HEK293 (cell line): ENCODE data around the gene PLCL1.

Source experiments
- CTCF ChIA-PET: fragments of 350-600 bp; formaldehyde crosslinking; extraction: SDS; loops from one replicate; lab custom pipeline; 2021; ENCODE audit warnings: antibody characterized with exemption; lab: Yijun Ruan, JAX
- POLR2A ChIA-PET: fragments of 300-600 bp; formaldehyde crosslinking; extraction: SDS; loops from one replicate; lab custom pipeline; 2020; ENCODE audit warnings: antibody characterized with exemption, inconsistent platforms; lab: Yijun Ruan, JAX
- H3K27ac ChIP-seq: fragments of 200-500 bp; sonication (Bioruptor generic); 2 replicates; pipeline ENCODE4 v1.5.1; 2014; ENCODE audit warnings: low read depth, low read length, control low read depth, inconsistent platforms; ENCODE audit errors: extremely low read depth
- H3K36me3 ChIP-seq, 2 experiments: fragments of 200-500 bp in 1 of 2; sonication (Bioruptor generic) in 1 of 2; 1 replicate in 1 of 2; 2 replicates in 1 of 2; pipeline ENCODE4 v1.5.1; 2014 to 2017; ENCODE audit warnings: inconsistent platforms in 2 of 2, low read length in 2 of 2; ENCODE audit not compliant: control insufficient read depth in 2 of 2, insufficient read depth in 1 of 2
- H3K4me1 ChIP-seq: fragments of 200-500 bp; sonication (Bioruptor generic); 2 replicates; pipeline ENCODE4 v1.5.1; 2014; ENCODE audit warnings: mild to moderate bottlenecking, low read length, inconsistent platforms; ENCODE audit not compliant: control insufficient read depth, insufficient read depth
- H3K4me3 ChIP-seq: 2 replicates; pipeline ENCODE4 v1.5.1; 2011; ENCODE audit warnings: low read depth, mild to moderate bottlenecking, control low read depth, low read length, moderate library complexity
- H3K9me3 ChIP-seq: fragments of 200-500 bp; sonication (Bioruptor generic); 2 replicates; pipeline ENCODE4 v1.5.1; 2014; ENCODE audit warnings: low read depth, low read length, inconsistent platforms; ENCODE audit not compliant: control insufficient read depth, insufficient read depth
- BCL6B ChIP-seq: fragments of 450-650 bp; formaldehyde crosslinking; IDR thresholded peaks from 2 replicates; pipeline ENCODE4 v1.5.1; 2017; ENCODE audit warnings: missing biosample characterization, missing genetic modification characterization
- EGR2 ChIP-seq: fragments of 450-650 bp; formaldehyde crosslinking; IDR thresholded peaks from 2 replicates; pipeline ENCODE4 v1.5.1; 2016; ENCODE audit warnings: low read depth, missing biosample characterization, missing genetic modification characterization
- GFI1B ChIP-seq: fragments of 450-650 bp; formaldehyde crosslinking; IDR thresholded peaks from 2 replicates; pipeline ENCODE4 v1.5.1; 2016; ENCODE audit warnings: missing biosample characterization, missing genetic modification characterization
- GLIS1 ChIP-seq: fragments of 450-650 bp; formaldehyde crosslinking; IDR thresholded peaks from 2 replicates; pipeline ENCODE4 v1.5.1; 2016; ENCODE audit warnings: missing biosample characterization, missing genetic modification characterization
- GLIS2 ChIP-seq: fragments of 450-650 bp; formaldehyde crosslinking; IDR thresholded peaks from 2 replicates; pipeline ENCODE4 v1.5.1; 2016; ENCODE audit warnings: missing biosample characterization, missing genetic modification characterization
- KLF10 ChIP-seq: fragments of 450-650 bp; IDR thresholded peaks from 2 replicates; pipeline ENCODE4 v1.5.1; 2018; ENCODE audit warnings: missing biosample characterization, mild to moderate bottlenecking, missing genetic modification characterization
- OSR2 ChIP-seq: fragments of 450-650 bp; formaldehyde crosslinking; IDR thresholded peaks from 2 replicates; pipeline ENCODE4 v1.5.1; 2016; ENCODE audit warnings: missing biosample characterization, missing genetic modification characterization
- SP2 ChIP-seq: fragments of 450-650 bp; formaldehyde crosslinking; IDR thresholded peaks from 2 replicates; pipeline ENCODE4 v1.5.1; 2016; ENCODE audit warnings: missing biosample characterization, missing genetic modification characterization
- ZBTB44 ChIP-seq: fragments of 450-650 bp; IDR thresholded peaks from 2 replicates; pipeline ENCODE4 v1.5.1; 2018; ENCODE audit warnings: missing biosample characterization, mild to moderate bottlenecking, missing genetic modification characterization
- ZBTB7A ChIP-seq: fragments of 450-650 bp; formaldehyde crosslinking; IDR thresholded peaks from 2 replicates; pipeline ENCODE4 v1.5.1; 2016; ENCODE audit warnings: low read depth, missing biosample characterization, missing genetic modification characterization
- ZFP41 ChIP-seq: fragments of 450-650 bp; formaldehyde crosslinking; IDR thresholded peaks from 2 replicates; pipeline ENCODE4 v1.5.1; 2016; ENCODE audit warnings: missing biosample characterization, missing genetic modification characterization, borderline replicate concordance
- ZNF112 ChIP-seq: fragments of 450-650 bp; formaldehyde crosslinking; IDR thresholded peaks from 2 replicates; pipeline ENCODE4 v1.5.0; 2017; ENCODE audit warnings: missing biosample characterization, missing genetic modification characterization
- ZNF140 ChIP-seq: fragments of 450-650 bp; formaldehyde crosslinking; IDR thresholded peaks from 2 replicates; pipeline ENCODE4 v1.5.1; 2016; ENCODE audit warnings: missing biosample characterization, missing genetic modification characterization
- ZNF23 ChIP-seq: fragments of 450-650 bp; formaldehyde crosslinking; IDR thresholded peaks from 2 replicates; pipeline ENCODE4 v1.5.1; 2016; ENCODE audit warnings: missing biosample characterization, missing genetic modification characterization, borderline replicate concordance
- ZNF248 ChIP-seq: fragments of 450-650 bp; formaldehyde crosslinking; IDR thresholded peaks from 2 replicates; pipeline ENCODE4 v1.5.1; 2017; ENCODE audit warnings: missing biosample characterization, missing genetic modification characterization
- ZNF274 ChIP-seq, 2 experiments: fragments of 200-500 bp in 1 of 2; fragments of 450-650 bp in 1 of 2; sonication (Bioruptor generic) in 1 of 2; formaldehyde crosslinking in 1 of 2; IDR thresholded peaks; 2 replicates each; pipeline versions ENCODE4 v1.5.1 to v1.6.1; 2014 to 2016; ENCODE audit warnings: borderline replicate concordance in 1 of 2, inconsistent platforms in 1 of 2, low read length in 1 of 2, missing biosample characterization in 1 of 2, missing genetic modification characterization in 1 of 2
- ZNF324 ChIP-seq: fragments of 450-650 bp; formaldehyde crosslinking; IDR thresholded peaks from 2 replicates; pipeline ENCODE4 v1.5.1; 2016; ENCODE audit warnings: missing biosample characterization, missing genetic modification characterization
- ZNF404 ChIP-seq: fragments of 450-650 bp; formaldehyde crosslinking; IDR thresholded peaks from 2 replicates; pipeline ENCODE4 v1.5.1; 2017; ENCODE audit warnings: missing biosample characterization, missing genetic modification characterization
- ZNF416 ChIP-seq: fragments of 450-650 bp; formaldehyde crosslinking; IDR thresholded peaks from 2 replicates; pipeline ENCODE4 v1.5.1; 2016; ENCODE audit warnings: missing biosample characterization, missing genetic modification characterization
- ZNF580 ChIP-seq: fragments of 450-650 bp; formaldehyde crosslinking; IDR thresholded peaks from 2 replicates; pipeline ENCODE4 v1.5.1; 2016; ENCODE audit warnings: missing biosample characterization, missing genetic modification characterization
- ZNF610 ChIP-seq: fragments of 450-650 bp; formaldehyde crosslinking; IDR thresholded peaks from 2 replicates; pipeline ENCODE4 v1.5.1; 2016; ENCODE audit warnings: missing biosample characterization, missing genetic modification characterization, borderline replicate concordance
- ZNF623 ChIP-seq: fragments of 450-650 bp; formaldehyde crosslinking; IDR thresholded peaks from 2 replicates; pipeline ENCODE4 v1.5.1; 2016; ENCODE audit warnings: missing biosample characterization, missing genetic modification characterization
- ZNF626 ChIP-seq: fragments of 450-650 bp; sonication (Bioruptor Pico); formaldehyde crosslinking; IDR thresholded peaks from 2 replicates; pipeline ENCODE4 v1.5.1; 2018; ENCODE audit warnings: missing biosample characterization, missing genetic modification characterization, inconsistent platforms
- ZNF692 ChIP-seq: fragments of 450-650 bp; formaldehyde crosslinking; IDR thresholded peaks from 2 replicates; pipeline ENCODE4 v1.5.1; 2016; ENCODE audit warnings: missing biosample characterization, missing genetic modification characterization
- ZNF701 ChIP-seq: fragments of 450-650 bp; formaldehyde crosslinking; IDR thresholded peaks from 2 replicates; pipeline ENCODE4 v1.5.1; 2016; ENCODE audit warnings: missing biosample characterization, missing genetic modification characterization
- ZNF777 ChIP-seq: fragments of 450-650 bp; formaldehyde crosslinking; IDR thresholded peaks from 2 replicates; pipeline ENCODE4 v1.5.1; 2017; ENCODE audit warnings: missing biosample characterization, missing genetic modification characterization, borderline replicate concordance
- ZNF785 ChIP-seq: fragments of 450-650 bp; formaldehyde crosslinking; IDR thresholded peaks from 2 replicates; pipeline ENCODE4 v1.5.1; 2016; ENCODE audit warnings: missing biosample characterization, missing genetic modification characterization

Gene PLCL1

GRCh38 chr2:197913084-197913483, 108.7 kb downstream of the PLCL1 start:
- Histone ChIP-seq H3K27ac (no peak overlapping the region), H3K36me3 (no peaks in the 10 kb centered on the region), H3K9me3 (no peaks in the 10 kb centered on the region), H3K4me1 (no peaks in the 10 kb centered on the region), H3K4me3 (no peak overlapping the region)
- CTCF ChIA-PET = interaction anchor here (0.6 to 0.7 kb wide), 3 partner anchors 11 to 213 kb away, joined by 3 to 4 read pairs (median 4); no protein-coding TSS in a partner anchor
- no peak for TF ChIP-seq GFI1B
- TF ChIP-seq ZNF777 (tag by site-specific recombination) = no peak
- no peak for TF ChIP-seq ZNF626 (tag by site-specific recombination)
- no peak for TF ChIP-seq ZNF140 (tag by site-specific recombination)
- no peak for TF ChIP-seq ZNF248 (tag by site-specific recombination)
- no peak for TF ChIP-seq ZNF112 (tag by site-specific recombination)
- TF ChIP-seq ZFP41 = no peak
- TF ChIP-seq ZNF404 (tag by site-specific recombination) = no peak
- TF ChIP-seq ZNF324 (tag by site-specific recombination) = no peak
- no peak for TF ChIP-seq SP2 (tag by site-specific recombination)
- no peak for TF ChIP-seq ZNF692 (tag by site-specific recombination)
- TF ChIP-seq ZNF610 (tag by site-specific recombination) = no peak
- TF ChIP-seq KLF10 = no peak
- TF ChIP-seq OSR2 (tag by site-specific recombination) = no peak
- POLR2A ChIA-PET = no interaction called here

- Histone ChIP-seq H3K27ac (no peak overlapping the region), H3K4me1 (no peaks in the 10 kb centered on the region), H3K36me3 (no peaks in the 10 kb centered on the region), H3K4me3 (no peak overlapping the region), H3K9me3 (no peaks in the 10 kb centered on the region)
- ChIA-PET POLR2A (no interaction called here), CTCF (no interaction called here)
- TF ChIP-seq ZNF580 (tag by site-specific recombination) (no peak), ZBTB7A (tag by site-specific recombination) (no peak), GLIS2 (tag by site-specific recombination) (no peak), GLIS1 (tag by site-specific recombination) (no peak), ZNF623 (no peak), ZNF416 (tag by site-specific recombination) (no peak), ZNF701 (tag by site-specific recombination) (no peak), ZNF274 (IDR thresholded peaks at IDR 0.05; ENCODE audit: low read length) (no peak), ZNF274 (tag by site-specific recombination; IDR thresholded peaks at IDR 0.05; ENCODE audit: borderline replicate concordance) (no peak), ZNF23 (tag by site-specific recombination) (no peak), ZNF785 (no peak), EGR2 (tag by site-specific recombination) (no peak), ZBTB44 (tag by site-specific recombination) (no peak), BCL6B (no peak)
Observed at GRCh38 chr2:197914778-197915177, 110.4 kb downstream of the PLCL1 start.
